MCF 10A (cell line): ENCODE data around the gene TEX2. TPM values are rescaled to one million over a fixed set of nuclear protein-coding genes. Genes with fewer than 3 reads are reported as not detected.

Experiments used
- BruUV-seq: library from RNA; stranded (reverse); fragments of 400-500 nt; replicated peaks from 2 replicates; lab custom pipeline; 2021; lab: Mats Ljungman, UMichigan
- CTCF ChIA-PET: fragments of 300-600 bp; sonication (Branson Sonifier 250); formaldehyde crosslinking; extraction: SDS; loops from one replicate; lab custom pipeline; 2021; ENCODE audit warnings: antibody characterized with exemption, inconsistent platforms; lab: Yijun Ruan, JAX
- POLR2A ChIA-PET: fragments of 300-600, 350-650 bp; sonication (Branson Sonifier 250); formaldehyde crosslinking; extraction: SDS; loops from one replicate; lab custom pipeline; 2020; ENCODE audit warnings: antibody characterized with exemption, inconsistent platforms; lab: Yijun Ruan, JAX
- DNase-seq: peaks from one replicate; pipeline ENCODE4 v3.0.0-alpha.2; 2018; ENCODE audit not compliant: unreplicated experiment
- H3K27ac Mint-ChIP-seq: one replicate; pipeline ENCODE4 v1.8.0; 2022; ENCODE audit warnings: mild to moderate bottlenecking, low read depth, mixed read lengths; ENCODE audit not compliant: unreplicated experiment
- H3K27me3 Mint-ChIP-seq: one replicate; pipeline ENCODE4 v1.8.0; 2022; ENCODE audit warnings: mixed read lengths; ENCODE audit not compliant: insufficient read depth, unreplicated experiment
- H3K36me3 Mint-ChIP-seq: one replicate; pipeline ENCODE4 v1.8.0; 2022; ENCODE audit warnings: mild to moderate bottlenecking, moderate library complexity, mixed read lengths; ENCODE audit not compliant: insufficient read depth, unreplicated experiment
- H3K4me1 Mint-ChIP-seq: one replicate; pipeline ENCODE4 v1.8.0; 2022; ENCODE audit warnings: mixed read lengths; ENCODE audit not compliant: insufficient read depth, unreplicated experiment
- H3K4me3 Mint-ChIP-seq: one replicate; pipeline ENCODE4 v1.8.0; 2022; ENCODE audit warnings: mild to moderate bottlenecking, moderate library complexity, mixed read lengths; ENCODE audit not compliant: unreplicated experiment
- H3K9me3 Mint-ChIP-seq: one replicate; pipeline ENCODE4 v1.8.0; 2022; ENCODE audit warnings: mixed read lengths; ENCODE audit not compliant: unreplicated experiment
- intact Hi-C: fragments of 100-400 bp; cut with micrococcal nuclease; formaldehyde crosslinking; loops from 2 replicates; pipeline ENCODE4 v1.14.1; 2022
- total RNA-seq: library from RNA; stranded (reverse); gene quantifications from 2 replicates; pipeline ENCODE4 v1.2.3, GENCODE V29; 2022
- TF ChIP-seq, protein P1 (sequence below): fragments of 200-600 bp; IDR thresholded peaks from one replicate; pipeline ENCODE4 v1.8.0; 2022; ENCODE audit warnings: antibody characterized with exemption, mild to moderate bottlenecking; ENCODE audit not compliant: unreplicated experiment

The TEX2 gene
- total RNA-seq, 1 experiment from 2014 or later = 42.2 TPM

DNA sequence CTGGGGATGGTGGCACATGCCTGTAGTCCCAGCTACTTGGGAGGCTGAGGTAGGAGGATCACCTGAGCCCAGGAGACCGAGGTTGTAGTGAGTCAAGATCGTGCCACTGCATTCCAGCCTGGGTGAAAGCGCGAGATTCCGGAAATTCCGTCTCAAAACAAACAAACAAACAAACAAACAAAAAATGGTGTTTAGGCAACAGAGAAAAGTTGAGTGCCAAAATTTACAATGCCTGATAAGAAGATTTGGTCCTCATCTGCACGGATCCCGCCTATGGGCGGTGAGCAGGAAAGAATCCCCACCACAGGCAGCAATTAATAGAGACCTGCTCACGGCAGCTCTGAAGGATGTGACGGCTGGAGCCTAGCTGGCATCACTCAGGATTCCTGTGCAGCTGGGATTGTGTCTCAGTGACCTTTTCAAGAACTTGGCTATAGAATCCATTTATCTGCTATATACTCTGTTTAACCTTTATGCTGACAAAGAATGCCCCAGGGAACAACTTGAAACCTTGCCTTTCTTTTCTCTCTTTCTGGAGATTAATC, 14.0 kb upstream of the TEX2 start:
- Mint-ChIP-seq H3K9me3 (no peaks in the 10 kb centered on the region), H3K27me3 (no peaks in the 10 kb centered on the region), H3K4me1 (peaks cover 17% of the 10 kb centered on the region), H3K36me3 (no peaks in the 10 kb centered on the region), H3K4me3 (no peak overlapping the region), H3K27ac (no peak overlapping the region)
- DNase-seq = no peak
- no TSS peak for BruUV-seq
- intact Hi-C loops = no loop called here
- POLR2A ChIA-PET = interaction anchor here (0.6 to 5.2 kb wide), 3 partner anchors 15 to 138 kb away, joined by 4 to 45 read pairs (median 7); no protein-coding TSS in a partner anchor
- TF ChIP-seq, protein P1, sequence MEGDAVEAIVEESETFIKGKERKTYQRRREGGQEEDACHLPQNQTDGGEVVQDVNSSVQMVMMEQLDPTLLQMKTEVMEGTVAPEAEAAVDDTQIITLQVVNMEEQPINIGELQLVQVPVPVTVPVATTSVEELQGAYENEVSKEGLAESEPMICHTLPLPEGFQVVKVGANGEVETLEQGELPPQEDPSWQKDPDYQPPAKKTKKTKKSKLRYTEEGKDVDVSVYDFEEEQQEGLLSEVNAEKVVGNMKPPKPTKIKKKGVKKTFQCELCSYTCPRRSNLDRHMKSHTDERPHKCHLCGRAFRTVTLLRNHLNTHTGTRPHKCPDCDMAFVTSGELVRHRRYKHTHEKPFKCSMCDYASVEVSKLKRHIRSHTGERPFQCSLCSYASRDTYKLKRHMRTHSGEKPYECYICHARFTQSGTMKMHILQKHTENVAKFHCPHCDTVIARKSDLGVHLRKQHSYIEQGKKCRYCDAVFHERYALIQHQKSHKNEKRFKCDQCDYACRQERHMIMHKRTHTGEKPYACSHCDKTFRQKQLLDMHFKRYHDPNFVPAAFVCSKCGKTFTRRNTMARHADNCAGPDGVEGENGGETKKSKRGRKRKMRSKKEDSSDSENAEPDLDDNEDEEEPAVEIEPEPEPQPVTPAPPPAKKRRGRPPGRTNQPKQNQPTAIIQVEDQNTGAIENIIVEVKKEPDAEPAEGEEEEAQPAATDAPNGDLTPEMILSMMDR = no peak
- CTCF ChIA-PET = no interaction called here

DNA sequence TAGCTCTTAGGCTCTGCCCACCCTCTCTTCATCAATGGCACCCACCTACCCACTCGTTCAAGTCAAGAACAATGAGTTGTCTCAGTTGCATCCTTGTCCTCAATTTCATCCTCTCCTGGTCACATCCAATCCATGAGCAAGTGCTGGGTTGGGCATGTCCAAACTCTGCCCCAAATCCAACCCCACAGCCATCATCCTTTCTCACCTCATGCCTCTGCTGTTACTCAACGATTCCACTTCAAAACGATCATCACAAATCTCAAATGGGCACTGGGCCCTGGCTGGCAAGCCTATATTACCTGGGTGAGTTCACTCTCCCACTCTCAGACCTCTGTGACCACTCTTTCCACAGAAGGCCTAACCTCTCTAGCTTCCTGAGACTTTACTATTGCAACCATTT, 12.0 kb upstream of the TEX2 start:
- H3K36me3 Mint-ChIP-seq = peaks cover 3% of the 10 kb centered on the region
- ChIA-PET CTCF (no interaction called here), POLR2A (no interaction called here)
- peaks cover 17% of the 10 kb centered on the region for H3K4me1 Mint-ChIP-seq
- TF ChIP-seq, protein P1 = no peak
- no TSS peak for BruUV-seq
- intact Hi-C loops = no loop called here
- H3K9me3 Mint-ChIP-seq = no peaks in the 10 kb centered on the region
- no peak overlapping the region for H3K27ac Mint-ChIP-seq
- no peak overlapping the region for H3K4me3 Mint-ChIP-seq
- no peak for DNase-seq
- no peaks in the 10 kb centered on the region for H3K27me3 Mint-ChIP-seq

GRCh38 chr17:64273006-64273405, 9.9 kb upstream of the TEX2 start:
- TF ChIP-seq, protein P1 = no peak
- ChIA-PET CTCF (interaction anchor here (0.6 to 1.4 kb wide), 6 partner anchors 9 to 847 kb away, joined by 3 to 11 read pairs (median 3); no protein-coding TSS in a partner anchor), POLR2A (interaction anchor here (0.8 to 2.4 kb wide), 2 partner anchors 9 to 127 kb away, joined by 5 to 8 read pairs; no protein-coding TSS in a partner anchor)
- no peak overlapping the region for H3K4me3 Mint-ChIP-seq
- no TSS peak for BruUV-seq
- H3K4me1 Mint-ChIP-seq = peaks cover 8% of the 10 kb centered on the region
- no peak overlapping the region for H3K27ac Mint-ChIP-seq
- DNase-seq = no peak
- no peaks in the 10 kb centered on the region for H3K27me3 Mint-ChIP-seq
- H3K9me3 Mint-ChIP-seq = no peaks in the 10 kb centered on the region
- intact Hi-C loops = no loop called here
- peaks cover 6% of the 10 kb centered on the region for H3K36me3 Mint-ChIP-seq

GRCh38 chr17:64270885-64271284, 7.8 kb upstream of the TEX2 start:
- ChIA-PET CTCF (interaction anchor here (1.1 kb wide), 1 partner anchor 20 kb away, joined by 4 read pairs; no protein-coding TSS in a partner anchor), POLR2A (interaction anchor here (0.7 to 2.4 kb wide), 6 partner anchors 9 to 125 kb away, joined by 3 to 8 read pairs (median 3); no protein-coding TSS in a partner anchor)
- no TSS peak for BruUV-seq
- no peaks in the 10 kb centered on the region for H3K9me3 Mint-ChIP-seq
- peaks cover 8% of the 10 kb centered on the region for H3K4me1 Mint-ChIP-seq
- H3K27me3 Mint-ChIP-seq = no peaks in the 10 kb centered on the region
- no peak for DNase-seq
- peaks cover 6% of the 10 kb centered on the region for H3K36me3 Mint-ChIP-seq
- TF ChIP-seq, protein P1 = no peak
- H3K27ac Mint-ChIP-seq = no peak overlapping the region
- intact Hi-C loops = no loop called here
- no peak overlapping the region for H3K4me3 Mint-ChIP-seq
